AML-193 (cell line): Measurements from ENCODE around the gene LDAH.

Source experiments
- DNase-seq, 2 experiments: peaks; one replicate each; lab custom pipeline; 2025; lab: John Stamatoyannopoulos, UW

Gene LDAH

GRCh38 chr2:20650877-20651730, 171.8 kb downstream of the LDAH start, which contains the start of gene HS1BP3:
TSS of gene HS1BP3 (minus strand) at chr2:20651098. CDS start at chr2:20651063, 35 bp downstream.
- DNase-seq = peak; percentile 62 to 73

- DNase-seq = peak; percentile 11 to 23
Observed at GRCh38 chr2:20650393-20650876, 172.5 kb downstream of the LDAH start.

DNA sequence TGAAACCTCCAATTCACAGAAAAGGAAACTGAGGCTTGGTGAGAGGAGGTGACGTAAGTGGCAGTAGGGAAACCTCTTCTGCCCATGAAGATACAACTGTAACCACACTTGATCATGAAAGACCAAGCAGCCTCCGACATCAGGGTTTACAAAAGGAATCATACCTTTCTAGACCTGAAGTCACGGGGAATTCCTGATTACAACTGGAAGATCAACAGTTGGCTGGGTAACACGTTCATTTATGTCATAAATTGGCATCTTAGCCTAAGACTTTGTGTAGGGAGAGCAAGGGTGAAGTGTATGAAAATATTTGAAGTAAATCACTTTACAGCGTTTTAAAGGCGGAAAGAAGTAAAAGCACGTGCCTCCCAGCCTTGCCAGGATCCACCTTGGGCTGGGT, 172.9 kb downstream of the LDAH start:
- no peak for DNase-seq

DNA sequence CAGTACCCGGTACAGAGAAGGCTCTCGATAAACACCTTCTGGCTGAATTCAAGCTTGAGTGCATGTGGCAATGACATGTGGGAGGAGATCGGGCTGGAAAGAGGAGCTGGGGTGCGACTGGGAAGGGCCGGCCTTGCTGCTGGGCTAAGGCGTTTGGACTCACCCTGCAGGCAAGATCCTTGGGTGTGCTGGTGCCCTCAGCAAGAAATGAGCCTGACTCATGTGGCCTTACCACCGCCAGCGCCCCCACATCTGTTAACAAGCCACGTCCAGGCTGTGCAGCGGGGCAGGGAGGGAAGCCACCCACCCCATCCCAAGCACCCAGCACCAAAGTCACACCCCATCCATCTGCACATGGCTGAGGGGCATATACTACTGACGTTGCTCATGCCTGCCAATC, 173.3 kb downstream of the LDAH start:
- DNase-seq = no peak

- DNase-seq = no peak
Observed at GRCh38 chr2:20648831-20649230, 174.1 kb downstream of the LDAH start.

- no peak for DNase-seq
Observed at GRCh38 chr2:20648206-20648605, 174.7 kb downstream of the LDAH start.

- no peak for DNase-seq
Observed at GRCh38 chr2:20647738-20648137, 175.2 kb downstream of the LDAH start.

- no peak for DNase-seq
Observed at GRCh38 chr2:20647211-20647610, 175.7 kb downstream of the LDAH start.

DNA sequence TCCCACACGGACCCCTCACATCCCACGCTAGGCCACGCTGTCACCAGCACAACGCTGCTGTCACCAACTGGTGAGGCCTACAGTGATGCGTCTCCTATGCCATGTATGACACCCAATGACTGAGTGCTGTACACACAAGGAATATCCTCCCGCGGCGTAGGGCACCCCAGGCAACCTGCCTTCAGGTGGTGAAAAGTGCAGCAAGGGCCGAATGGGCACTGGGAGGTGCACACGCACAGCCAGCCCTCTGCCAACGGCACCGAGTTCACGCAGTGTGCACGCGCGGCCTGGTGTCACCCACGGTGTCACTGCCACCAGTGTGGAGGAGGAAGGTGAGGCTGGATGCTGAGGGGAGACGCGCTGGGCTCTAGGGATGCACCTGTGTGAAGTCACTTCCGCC, 176.5 kb downstream of the LDAH start:
- DNase-seq = no peak

GRCh38 chr2:20645761-20646160, 177.1 kb downstream of the LDAH start:
- DNase-seq = no peak

DNA sequence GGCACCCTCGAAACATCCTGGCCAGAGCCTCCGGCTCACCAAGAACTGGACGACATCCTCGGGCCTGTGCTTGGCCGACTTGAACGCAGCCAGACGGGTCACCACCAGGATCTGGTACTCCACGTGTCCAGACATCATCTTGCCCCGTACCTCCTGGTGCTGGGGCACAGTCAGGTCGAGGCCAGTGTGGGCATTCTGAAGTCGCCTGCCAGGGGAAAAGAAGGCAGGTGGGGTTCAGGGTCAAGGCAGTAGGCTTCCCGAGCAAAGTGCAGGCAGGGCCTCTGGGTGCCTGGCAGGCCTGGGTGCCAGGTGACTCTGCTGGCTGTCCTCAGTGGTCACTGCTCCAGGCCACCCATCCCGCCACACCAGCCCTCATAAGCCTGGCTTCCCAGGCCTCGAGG, 177.6 kb downstream of the LDAH start:
- no peak for DNase-seq

GRCh38 chr2:20643826-20644225, 179.1 kb downstream of the LDAH start:
- no peak for DNase-seq

- DNase-seq = no peak
Observed at GRCh38 chr2:20643060-20643459, 179.8 kb downstream of the LDAH start.

DNA sequence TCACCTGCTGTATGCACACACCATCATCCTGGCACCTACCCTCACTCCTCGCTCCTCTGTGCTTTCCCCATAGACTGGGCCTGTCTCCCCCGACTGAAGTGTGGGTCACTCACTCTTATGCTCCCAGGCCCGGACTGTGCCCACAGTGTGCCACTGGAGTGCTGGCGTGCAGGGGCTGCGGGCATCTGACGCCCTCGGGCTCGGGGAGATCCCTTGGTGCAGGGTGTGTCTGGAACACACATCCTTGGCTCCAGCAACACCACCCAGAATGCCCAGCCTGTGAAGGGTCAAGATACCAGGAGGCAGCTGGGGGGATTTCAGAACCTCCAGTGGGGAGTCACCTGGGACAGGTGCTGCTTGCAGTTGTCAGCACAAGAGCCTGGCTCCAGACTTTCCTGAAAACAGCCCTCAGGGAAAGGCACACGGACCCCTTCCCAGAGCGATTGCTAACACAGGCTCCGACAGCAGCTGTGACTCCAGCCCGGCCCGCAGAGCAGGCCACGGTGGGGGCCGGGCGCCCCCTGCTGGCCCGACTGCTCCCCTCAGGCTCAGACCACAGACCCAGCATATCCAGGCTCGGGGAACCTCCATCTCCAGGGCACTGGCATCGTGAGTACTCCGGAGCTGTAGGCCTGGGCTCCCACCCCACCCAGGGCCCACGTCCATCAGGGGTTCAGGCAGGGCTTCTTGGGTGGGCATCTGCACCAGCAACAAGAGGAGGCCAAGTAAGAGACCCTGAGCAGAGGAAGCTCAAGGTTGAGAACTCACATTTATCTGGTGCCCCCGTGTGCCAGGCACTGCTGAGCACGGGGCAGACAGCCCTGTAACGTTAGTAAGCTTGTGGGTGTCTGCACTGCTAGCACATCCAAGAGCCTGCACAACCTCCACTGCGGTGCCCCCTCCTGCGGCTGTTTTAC, 180.6 kb downstream of the LDAH start:
- DNase-seq = peak; percentile 27 to 39

DNA sequence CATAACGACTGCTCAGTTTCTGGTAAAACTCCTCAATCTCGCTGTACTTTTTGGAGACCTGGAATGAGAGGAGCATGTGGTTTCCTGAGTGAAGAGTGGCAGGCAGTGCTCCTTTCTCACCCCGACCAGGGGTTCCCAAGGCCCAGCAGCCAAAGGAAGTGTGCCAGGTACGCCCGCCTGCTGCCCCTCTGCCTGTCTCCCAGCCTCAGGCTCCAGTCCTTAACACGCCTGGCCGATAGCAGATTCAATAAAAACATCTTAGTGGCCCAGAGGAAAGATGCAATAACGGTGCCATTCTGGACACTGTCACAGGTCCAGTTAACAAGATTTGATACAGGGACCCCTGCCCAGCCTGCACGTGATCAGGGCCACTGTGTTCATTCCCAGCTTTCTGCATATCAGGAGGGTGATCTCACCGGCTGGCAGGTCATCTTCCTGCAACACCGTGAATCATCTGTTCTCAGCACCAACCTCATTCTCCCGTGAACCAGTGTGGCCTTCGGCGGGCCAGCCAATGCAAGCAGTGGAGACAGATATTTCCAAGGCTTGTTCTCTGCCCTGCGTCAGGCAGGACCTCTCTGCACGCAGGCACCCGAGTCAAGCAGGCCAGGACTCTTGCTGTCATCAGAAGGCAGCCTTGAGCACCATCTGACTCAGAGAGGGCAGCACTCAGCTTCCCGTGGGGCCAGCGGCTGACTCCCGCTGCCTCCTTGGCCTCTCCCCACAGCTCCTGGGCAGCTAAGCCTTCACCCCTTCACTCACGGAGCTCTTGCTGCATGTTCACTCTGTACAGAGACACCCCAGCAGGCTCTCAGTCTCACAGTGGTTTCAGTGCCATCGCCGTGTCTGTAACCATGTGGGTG, 181.5 kb downstream of the LDAH start:
- DNase-seq = no peak

GRCh38 chr2:20640411-20641122, 182.3 kb downstream of the LDAH start:
- DNase-seq = no peak

DNA sequence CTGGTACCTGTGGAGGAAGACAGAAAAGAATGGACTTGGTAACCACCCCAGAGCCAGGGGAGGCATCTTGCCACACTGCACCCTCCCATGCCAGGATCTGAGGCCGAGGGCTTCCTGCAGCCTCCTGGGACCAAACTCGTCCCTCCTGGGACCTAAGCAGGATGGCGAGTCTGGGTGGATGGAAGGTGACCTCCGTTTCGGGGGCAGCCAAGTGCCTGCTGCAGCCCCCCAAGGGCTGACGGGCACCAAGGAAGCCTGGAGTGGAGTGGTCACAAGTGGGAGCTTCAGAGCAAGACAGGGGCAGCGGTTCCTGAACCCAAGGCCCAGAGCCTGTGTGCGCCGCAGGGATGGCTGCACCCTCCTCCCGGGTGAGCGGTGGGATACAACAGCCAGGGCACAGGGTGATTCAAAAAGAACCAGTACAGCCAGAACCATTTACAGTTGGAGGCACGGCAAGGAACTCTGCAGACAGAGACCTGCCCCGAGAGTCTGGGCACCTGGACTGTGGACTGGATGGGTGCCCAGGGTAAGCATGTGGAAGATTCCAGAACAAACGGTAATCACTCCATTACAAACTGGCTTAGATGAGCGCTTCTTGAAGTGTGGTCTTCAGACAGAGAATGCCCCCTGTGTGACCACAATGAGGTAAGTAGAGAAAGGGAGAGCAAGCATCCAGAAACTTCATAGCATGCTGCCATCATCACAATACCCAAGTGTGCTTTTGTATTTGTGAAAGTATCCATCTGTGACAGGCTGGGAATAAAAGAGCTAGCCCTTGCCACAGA, 184.1 kb downstream of the LDAH start:
- no peak for DNase-seq

DNA sequence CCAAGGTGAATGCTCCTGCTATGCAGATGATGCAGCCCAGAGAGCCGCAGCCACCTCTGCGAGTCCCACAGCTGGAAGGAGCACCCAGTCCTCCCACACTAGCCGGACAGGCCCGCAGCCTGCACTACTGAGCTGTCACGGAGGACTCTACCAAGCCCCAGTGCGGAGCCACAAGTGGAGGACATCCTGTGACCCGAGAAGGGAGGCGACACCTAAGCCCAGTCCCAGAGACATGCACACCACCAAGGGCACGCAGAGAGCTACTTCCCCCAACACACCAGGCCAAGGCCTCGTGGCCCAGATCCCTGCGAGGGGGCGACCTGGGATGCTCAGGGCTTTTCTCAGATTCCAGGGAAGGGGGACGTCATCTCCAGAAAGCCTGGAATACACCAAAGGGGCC, 184.9 kb downstream of the LDAH start:
- no peak for DNase-seq

- no peak for DNase-seq
Observed at GRCh38 chr2:20637147-20637546, 185.8 kb downstream of the LDAH start.
